Measurements from ENCODE around the gene VWA8. TPM values are rescaled to one million over a fixed set of nuclear protein-coding genes. Genes with fewer than 3 reads are reported as not detected.
"Not testable (repeated sequence)": the region's sequence is repeated elsewhere in the genome, so short reads cannot be mapped to it uniquely, and the experiment has no call there.

VWA8 gene
- total RNA-seq, 1 experiment from 2014 or later: 21.4 TPM

DNA sequence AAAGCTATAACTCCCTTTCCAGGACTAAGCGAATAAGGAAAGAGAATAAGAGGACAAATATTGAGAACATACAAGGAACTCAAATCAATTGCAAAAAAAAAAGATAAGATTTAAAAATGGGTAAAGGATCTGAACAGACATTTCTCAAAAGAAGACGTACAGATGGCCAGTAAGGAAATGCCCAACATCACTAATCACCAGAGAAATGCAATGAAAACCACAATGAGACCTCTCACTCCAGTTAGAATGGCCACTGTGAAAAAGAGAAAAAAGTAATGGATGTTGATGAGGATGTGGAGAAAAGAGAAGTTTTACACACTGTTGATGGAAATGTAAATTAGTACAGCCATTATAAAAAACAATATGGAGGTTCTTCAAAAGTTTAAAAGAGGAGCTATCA lies 63.8 kb downstream of the VWA8 start:
- Mint-ChIP-seq H3K27me3 (ENCODE audit: insufficient read depth, unreplicated experiment) (no peaks in the 10 kb centered on the region), H3K4me1 (ENCODE audit: insufficient read depth, unreplicated experiment) (no peaks in the 10 kb centered on the region), H3K27ac (ENCODE audit: low read depth, unreplicated experiment) (no peak overlapping the region), H3K4me3 (ENCODE audit: unreplicated experiment) (no peak overlapping the region), H3K9me3 (ENCODE audit: unreplicated experiment) (no peaks in the 10 kb centered on the region), H3K36me3 (ENCODE audit: insufficient read depth, unreplicated experiment) (peaks cover 5% of the 10 kb centered on the region)
- TF ChIP-seq, protein P1, sequence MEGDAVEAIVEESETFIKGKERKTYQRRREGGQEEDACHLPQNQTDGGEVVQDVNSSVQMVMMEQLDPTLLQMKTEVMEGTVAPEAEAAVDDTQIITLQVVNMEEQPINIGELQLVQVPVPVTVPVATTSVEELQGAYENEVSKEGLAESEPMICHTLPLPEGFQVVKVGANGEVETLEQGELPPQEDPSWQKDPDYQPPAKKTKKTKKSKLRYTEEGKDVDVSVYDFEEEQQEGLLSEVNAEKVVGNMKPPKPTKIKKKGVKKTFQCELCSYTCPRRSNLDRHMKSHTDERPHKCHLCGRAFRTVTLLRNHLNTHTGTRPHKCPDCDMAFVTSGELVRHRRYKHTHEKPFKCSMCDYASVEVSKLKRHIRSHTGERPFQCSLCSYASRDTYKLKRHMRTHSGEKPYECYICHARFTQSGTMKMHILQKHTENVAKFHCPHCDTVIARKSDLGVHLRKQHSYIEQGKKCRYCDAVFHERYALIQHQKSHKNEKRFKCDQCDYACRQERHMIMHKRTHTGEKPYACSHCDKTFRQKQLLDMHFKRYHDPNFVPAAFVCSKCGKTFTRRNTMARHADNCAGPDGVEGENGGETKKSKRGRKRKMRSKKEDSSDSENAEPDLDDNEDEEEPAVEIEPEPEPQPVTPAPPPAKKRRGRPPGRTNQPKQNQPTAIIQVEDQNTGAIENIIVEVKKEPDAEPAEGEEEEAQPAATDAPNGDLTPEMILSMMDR (IDR thresholded peaks at IDR 0.05; ENCODE audit: unreplicated experiment): no peak
- ChIA-PET POLR2A (no interaction called here), CTCF (interaction anchor here (1.6 to 1.7 kb wide), 2 partner anchors 45 to 229 kb away, joined by 4 read pairs; no protein-coding TSS in a partner anchor)
- no TSS peak for BruUV-seq (replicated peaks)
- DNase-seq (ENCODE audit: unreplicated experiment): no peak
- intact Hi-C loops (cut with micrococcal nuclease): no loop called here

DNA sequence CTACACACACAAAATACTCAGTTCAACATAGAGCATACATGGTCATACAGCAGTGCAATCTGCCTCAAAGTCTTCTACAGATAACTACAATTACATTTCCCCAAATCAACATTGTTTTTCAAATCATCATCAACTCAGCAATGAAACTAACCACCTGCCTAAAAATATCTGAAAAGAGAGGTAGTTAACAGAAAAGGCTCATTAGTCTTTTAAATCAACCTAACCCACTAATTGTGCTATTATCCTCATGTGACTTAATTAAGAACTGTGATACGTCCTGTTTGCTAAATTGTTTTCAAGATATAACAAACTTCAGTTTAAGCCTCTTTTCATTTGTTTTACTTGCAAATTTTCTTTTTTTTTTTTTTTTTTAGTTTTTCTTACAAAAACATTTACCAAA lies 65.4 kb downstream of the VWA8 start:
- ChIA-PET CTCF (interaction anchor here (0.6 kb wide), 2 partner anchors 19 to 354 kb away, joined by 3 to 4 read pairs; no protein-coding TSS in a partner anchor), POLR2A (no interaction called here)
- no TSS peak for BruUV-seq (replicated peaks)
- H3K4me3 Mint-ChIP-seq (ENCODE audit: unreplicated experiment): no peak overlapping the region
- H3K9me3 Mint-ChIP-seq (ENCODE audit: unreplicated experiment): no peaks in the 10 kb centered on the region
- H3K36me3 Mint-ChIP-seq (ENCODE audit: insufficient read depth, unreplicated experiment): peaks cover 13% of the 10 kb centered on the region
- H3K27me3 Mint-ChIP-seq (ENCODE audit: insufficient read depth, unreplicated experiment): no peaks in the 10 kb centered on the region
- TF ChIP-seq, protein P1 (IDR thresholded peaks at IDR 0.05; ENCODE audit: unreplicated experiment): no peak
- no peak overlapping the region for H3K27ac Mint-ChIP-seq (ENCODE audit: low read depth, unreplicated experiment)
- no peaks in the 10 kb centered on the region for H3K4me1 Mint-ChIP-seq (ENCODE audit: insufficient read depth, unreplicated experiment)
- intact Hi-C loops (cut with micrococcal nuclease): no loop called here
- DNase-seq (ENCODE audit: unreplicated experiment): no peak

DNA sequence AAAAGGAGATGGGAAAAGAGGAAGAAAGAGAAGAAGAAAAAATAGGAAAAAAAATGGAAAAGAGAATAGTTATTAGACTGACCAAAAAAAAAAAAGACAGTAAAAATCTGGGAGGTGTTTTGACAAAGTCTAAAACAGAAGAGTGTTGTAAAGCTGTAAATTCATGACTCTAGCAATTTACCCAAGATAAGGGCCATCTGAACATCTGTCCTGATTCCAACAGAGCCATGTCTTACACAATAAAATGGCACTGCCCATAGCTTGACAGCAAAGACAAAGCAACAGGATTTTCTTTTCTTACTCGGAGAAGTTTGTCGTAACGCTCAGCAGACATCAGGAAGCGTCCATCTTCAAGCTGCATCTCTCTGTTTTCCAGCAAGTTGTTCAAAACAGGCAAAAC lies 69.8 kb downstream of the VWA8 start:
- H3K27ac Mint-ChIP-seq (ENCODE audit: low read depth, unreplicated experiment): peak overlapping the region; percentile 53
- H3K4me1 Mint-ChIP-seq (ENCODE audit: insufficient read depth, unreplicated experiment): no peaks in the 10 kb centered on the region
- intact Hi-C loops (cut with micrococcal nuclease): no loop called here
- no peaks in the 10 kb centered on the region for H3K27me3 Mint-ChIP-seq (ENCODE audit: insufficient read depth, unreplicated experiment)
- DNase-seq (ENCODE audit: unreplicated experiment): no peak
- POLR2A ChIA-PET: interaction anchor here (0.5 to 1.2 kb wide), 3 partner anchors 9 to 147 kb away, joined by 3 read pairs; no protein-coding TSS in a partner anchor
- H3K36me3 Mint-ChIP-seq (ENCODE audit: insufficient read depth, unreplicated experiment): peaks cover 20% of the 10 kb centered on the region
- CTCF ChIA-PET: interaction anchor here (0.6 to 1.0 kb wide), 2 partner anchors 19 to 20 kb away, joined by 3 to 4 read pairs; no protein-coding TSS in a partner anchor
- BruUV-seq (replicated peaks): no TSS peak
- TF ChIP-seq, protein P1 (IDR thresholded peaks at IDR 0.05; ENCODE audit: unreplicated experiment): no peak
- no peak overlapping the region for H3K4me3 Mint-ChIP-seq (ENCODE audit: unreplicated experiment)
- no peaks in the 10 kb centered on the region for H3K9me3 Mint-ChIP-seq (ENCODE audit: unreplicated experiment)

DNA sequence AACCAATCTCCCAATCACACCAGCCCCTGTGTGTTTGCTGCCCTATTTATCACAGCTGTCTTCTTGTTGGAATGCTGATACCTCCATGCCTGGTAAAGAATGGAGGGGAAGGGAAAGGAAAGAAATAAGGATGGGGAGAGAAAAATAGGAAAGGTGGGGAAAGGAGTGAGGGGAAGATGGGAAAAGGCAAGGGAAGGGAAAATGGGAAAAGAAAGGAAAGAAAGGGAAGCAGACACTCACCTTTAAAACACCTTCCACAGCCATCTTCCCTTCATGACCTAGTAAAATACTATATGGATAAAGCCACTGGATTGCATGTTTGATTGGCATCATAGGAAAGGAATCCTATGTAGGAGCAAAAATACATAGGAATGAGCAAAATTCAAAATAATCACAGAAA lies 77.8 kb downstream of the VWA8 start:
- Mint-ChIP-seq H3K4me1 (ENCODE audit: insufficient read depth, unreplicated experiment) (no peaks in the 10 kb centered on the region), H3K9me3 (ENCODE audit: unreplicated experiment) (no peaks in the 10 kb centered on the region), H3K4me3 (ENCODE audit: unreplicated experiment) (no peak overlapping the region), H3K27ac (ENCODE audit: low read depth, unreplicated experiment) (no peak overlapping the region), H3K27me3 (ENCODE audit: insufficient read depth, unreplicated experiment) (no peaks in the 10 kb centered on the region), H3K36me3 (ENCODE audit: insufficient read depth, unreplicated experiment) (peaks cover 39% of the 10 kb centered on the region)
- ChIA-PET POLR2A (no interaction called here), CTCF (interaction anchor here (0.6 kb wide), 1 partner anchor 66 kb away, joined by 3 read pairs; no protein-coding TSS in a partner anchor)
- TF ChIP-seq, protein P1 (IDR thresholded peaks at IDR 0.05; ENCODE audit: unreplicated experiment): no peak
- intact Hi-C loops (cut with micrococcal nuclease): no loop called here
- DNase-seq (ENCODE audit: unreplicated experiment): no peak
- BruUV-seq (replicated peaks): no TSS peak

DNA sequence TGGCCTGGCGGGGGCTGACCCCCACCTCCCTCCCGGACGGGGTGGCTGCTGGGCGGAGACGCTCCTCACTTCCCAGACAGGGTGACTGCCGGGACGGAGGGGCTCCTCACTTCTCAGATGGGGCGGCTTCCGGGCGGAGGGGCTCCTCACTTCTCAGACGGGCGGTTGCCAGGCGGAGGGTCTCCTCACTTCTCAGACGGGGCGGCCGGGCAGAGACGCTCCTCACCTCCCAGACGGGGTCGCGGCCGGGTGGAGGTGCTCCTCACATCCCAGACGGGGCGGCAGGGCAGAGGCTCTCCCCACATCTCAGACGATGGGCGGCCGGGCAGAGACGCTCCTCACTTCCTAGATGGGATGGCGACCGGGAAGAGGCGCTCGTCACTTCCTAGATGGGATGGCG lies 79.0 kb downstream of the VWA8 start:
- H3K27ac Mint-ChIP-seq (ENCODE audit: low read depth, unreplicated experiment); DNase-seq (ENCODE audit: unreplicated experiment); H3K4me3 Mint-ChIP-seq (ENCODE audit: unreplicated experiment); H3K27me3 Mint-ChIP-seq (ENCODE audit: insufficient read depth, unreplicated experiment); CTCF ChIA-PET; BruUV-seq (replicated peaks); intact Hi-C loops (cut with micrococcal nuclease); H3K9me3 Mint-ChIP-seq (ENCODE audit: unreplicated experiment); H3K4me1 Mint-ChIP-seq (ENCODE audit: insufficient read depth, unreplicated experiment): not testable (repeated sequence)
- POLR2A ChIA-PET: interaction anchor here (0.7 kb wide), 1 partner anchor 60 kb away, joined by 4 read pairs; no protein-coding TSS in a partner anchor
- peaks cover 39% of the 10 kb centered on the region for H3K36me3 Mint-ChIP-seq (ENCODE audit: insufficient read depth, unreplicated experiment)

All from MCF 10A (cell line).